Parathyroid adenoma (tissue), 2 donors: Measurements from ENCODE around the gene RALGDS.
"Not testable (repeated sequence)": the region's sequence is repeated elsewhere in the genome, so short reads cannot be mapped to it uniquely, and the experiment has no call there.

Source experiments
- H2AFZ ChIP-seq: fragments of 300-600 bp; sonication (generic); one replicate; pipeline ENCODE4 v1.7.0; 2017; ENCODE audit warnings: antibody characterized with exemption, mild to moderate bottlenecking
- H3K27ac ChIP-seq: fragments of 300-600 bp; sonication (generic); one replicate; pipeline ENCODE4 v1.7.0; 2017
- H3K27me3 ChIP-seq: fragments of 300-600 bp; sonication (generic); one replicate; pipeline ENCODE4 v1.7.0; 2017; ENCODE audit warnings: low read length; ENCODE audit not compliant: control insufficient read depth, insufficient read depth
- H3K36me3 ChIP-seq: fragments of 300-600 bp; sonication (generic); one replicate; pipeline ENCODE4 v1.7.0; 2017; ENCODE audit warnings: low read length; ENCODE audit not compliant: control insufficient read depth, insufficient read depth
- H3K4me1 ChIP-seq: fragments of 300-600 bp; sonication (generic); one replicate; pipeline ENCODE4 v1.7.0; 2017; ENCODE audit warnings: control low read depth
- H3K4me2 ChIP-seq: fragments of 300-600 bp; sonication (generic); one replicate; pipeline ENCODE4 v1.7.0; 2017; ENCODE audit warnings: low read length
- H3K4me3 ChIP-seq: fragments of 300-600 bp; sonication (generic); one replicate; pipeline ENCODE4 v1.7.0; 2017; ENCODE audit warnings: low read depth, low read length
- H3K79me2 ChIP-seq: fragments of 300-600 bp; sonication (generic); one replicate; pipeline ENCODE4 v1.7.0; 2017; ENCODE audit warnings: control low read depth
- H3K9ac ChIP-seq: fragments of 300-600 bp; sonication (generic); one replicate; pipeline ENCODE4 v1.7.0; 2017; ENCODE audit warnings: mild to moderate bottlenecking
- H3K9me3 ChIP-seq: fragments of 300-600 bp; sonication (generic); one replicate; pipeline ENCODE4 v1.7.0; 2017; ENCODE audit warnings: low read length; ENCODE audit not compliant: control insufficient read depth
- TF ChIP-seq, protein P1 (sequence below): fragments of 300-600 bp; sonication (generic); IDR thresholded peaks from one replicate; pipeline ENCODE4 v1.7.0; 2017; ENCODE audit warnings: antibody characterized with exemption, mild to moderate bottlenecking
- donor health status: primary hyperparathyroidism.

RALGDS gene

DNA sequence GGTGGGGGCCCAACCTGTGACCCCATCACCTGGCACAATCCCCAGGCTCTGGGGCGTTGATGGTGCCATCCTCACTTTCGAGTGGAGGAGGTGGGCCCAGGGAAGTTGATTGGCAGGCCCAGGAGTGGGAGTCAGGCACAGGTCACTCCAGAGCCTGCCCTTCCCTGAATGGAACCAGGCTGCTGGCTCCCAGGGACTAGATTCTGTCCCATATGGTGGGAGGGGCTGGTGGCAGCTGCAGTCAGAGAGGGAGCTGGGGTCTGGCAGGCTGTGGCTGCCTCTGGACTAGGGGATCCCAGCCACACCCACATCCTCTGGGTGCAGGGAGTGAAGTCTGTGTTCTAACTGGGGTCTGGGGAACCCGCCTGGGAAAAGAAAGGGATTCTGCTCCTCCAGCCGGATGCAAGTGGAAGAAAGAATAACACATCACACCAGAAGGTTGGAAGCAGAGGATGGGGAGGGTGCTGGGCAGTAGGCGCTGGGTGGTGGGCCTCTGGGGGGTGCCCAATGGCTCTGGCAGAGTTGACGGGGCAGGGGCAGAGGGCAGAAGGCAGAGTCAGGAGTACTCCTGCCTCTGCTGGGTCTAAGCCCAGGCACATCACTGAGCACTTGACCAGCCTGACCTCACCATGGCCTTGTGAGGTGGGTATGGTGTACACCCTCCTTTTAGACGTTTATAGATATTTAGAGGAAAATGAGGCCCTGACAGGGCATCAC lies 33.5 kb downstream of the RALGDS start:
- no peak overlapping the region for H3K4me2 ChIP-seq
- H3K36me3 ChIP-seq = no peaks in the 10 kb centered on the region
- no peak overlapping the region for H2AFZ ChIP-seq
- no peaks in the 10 kb centered on the region for H3K79me2 ChIP-seq
- no peak overlapping the region for H3K9ac ChIP-seq
- no peaks in the 10 kb centered on the region for H3K27me3 ChIP-seq
- no peaks in the 10 kb centered on the region for H3K4me1 ChIP-seq
- no peaks in the 10 kb centered on the region for H3K9me3 ChIP-seq
- H3K27ac ChIP-seq = no peak overlapping the region
- no peak overlapping the region for H3K4me3 ChIP-seq
- TF ChIP-seq, protein P1, sequence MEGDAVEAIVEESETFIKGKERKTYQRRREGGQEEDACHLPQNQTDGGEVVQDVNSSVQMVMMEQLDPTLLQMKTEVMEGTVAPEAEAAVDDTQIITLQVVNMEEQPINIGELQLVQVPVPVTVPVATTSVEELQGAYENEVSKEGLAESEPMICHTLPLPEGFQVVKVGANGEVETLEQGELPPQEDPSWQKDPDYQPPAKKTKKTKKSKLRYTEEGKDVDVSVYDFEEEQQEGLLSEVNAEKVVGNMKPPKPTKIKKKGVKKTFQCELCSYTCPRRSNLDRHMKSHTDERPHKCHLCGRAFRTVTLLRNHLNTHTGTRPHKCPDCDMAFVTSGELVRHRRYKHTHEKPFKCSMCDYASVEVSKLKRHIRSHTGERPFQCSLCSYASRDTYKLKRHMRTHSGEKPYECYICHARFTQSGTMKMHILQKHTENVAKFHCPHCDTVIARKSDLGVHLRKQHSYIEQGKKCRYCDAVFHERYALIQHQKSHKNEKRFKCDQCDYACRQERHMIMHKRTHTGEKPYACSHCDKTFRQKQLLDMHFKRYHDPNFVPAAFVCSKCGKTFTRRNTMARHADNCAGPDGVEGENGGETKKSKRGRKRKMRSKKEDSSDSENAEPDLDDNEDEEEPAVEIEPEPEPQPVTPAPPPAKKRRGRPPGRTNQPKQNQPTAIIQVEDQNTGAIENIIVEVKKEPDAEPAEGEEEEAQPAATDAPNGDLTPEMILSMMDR = no peak

DNA sequence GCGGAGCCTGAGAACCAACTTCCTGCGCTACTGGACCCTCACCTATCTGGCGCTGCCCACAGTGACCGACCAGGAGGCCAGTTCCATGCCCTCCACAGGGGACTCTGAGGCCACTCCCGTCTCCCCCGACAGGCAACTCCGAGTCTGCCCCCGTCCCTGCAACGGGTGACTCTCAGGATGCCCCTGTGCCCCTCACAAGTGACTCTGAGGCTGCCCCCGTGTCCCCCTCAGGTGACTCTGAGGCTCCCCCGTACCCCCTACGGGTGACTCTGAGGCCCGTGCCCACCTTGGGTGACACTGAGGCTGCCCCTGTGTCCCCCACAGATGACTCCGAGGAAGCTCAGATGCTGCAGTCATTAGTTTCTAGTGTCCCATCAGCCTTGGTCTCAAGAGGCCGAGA lies 34.1 kb downstream of the RALGDS start:
- H3K9me3 ChIP-seq = no peaks in the 10 kb centered on the region
- TF ChIP-seq, protein P1 = no peak
- no peak overlapping the region for H3K27ac ChIP-seq
- H3K79me2 ChIP-seq = no peaks in the 10 kb centered on the region
- no peak overlapping the region for H3K9ac ChIP-seq
- no peak overlapping the region for H2AFZ ChIP-seq
- no peak overlapping the region for H3K4me2 ChIP-seq
- no peak overlapping the region for H3K4me3 ChIP-seq
- H3K4me1 ChIP-seq = no peaks in the 10 kb centered on the region
- no peaks in the 10 kb centered on the region for H3K27me3 ChIP-seq
- H3K36me3 ChIP-seq = no peaks in the 10 kb centered on the region

DNA sequence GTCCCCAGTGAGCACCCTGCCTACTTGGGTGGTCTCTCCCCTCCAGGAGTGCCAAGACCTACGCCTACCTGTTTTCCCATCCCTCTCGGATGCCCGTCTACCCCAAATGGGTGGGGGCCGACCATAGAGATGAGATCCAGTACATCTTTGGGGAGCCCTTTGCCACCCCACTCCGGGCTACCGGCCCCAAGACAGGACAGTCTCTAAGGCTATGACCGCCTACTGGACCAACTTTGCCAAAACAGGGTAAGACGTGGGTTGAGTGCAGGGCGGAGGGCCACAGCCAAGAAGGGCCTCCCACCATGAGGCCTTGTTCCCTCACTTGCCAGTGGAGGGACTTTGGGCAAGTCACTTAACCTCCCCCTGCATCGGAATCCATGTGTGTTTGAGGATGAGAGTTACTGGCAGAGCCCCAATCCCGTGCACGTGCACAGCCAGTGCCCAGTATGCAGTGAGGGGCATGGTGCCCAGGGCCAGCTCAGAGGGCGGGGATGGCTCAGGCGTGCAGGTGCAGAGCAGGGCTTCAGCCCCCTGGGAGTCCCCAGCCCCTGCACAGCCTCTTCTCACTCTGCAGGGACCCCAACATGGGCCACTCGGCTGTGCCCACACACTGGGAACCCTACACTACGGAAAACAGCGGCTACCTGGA lies 34.7 kb downstream of the RALGDS start:
- H3K36me3 ChIP-seq, H3K4me1 ChIP-seq, H2AFZ ChIP-seq, H3K9ac ChIP-seq, H3K9me3 ChIP-seq, H3K79me2 ChIP-seq, H3K4me2 ChIP-seq, H3K4me3 ChIP-seq, H3K27me3 ChIP-seq, H3K27ac ChIP-seq: not testable (repeated sequence)

DNA sequence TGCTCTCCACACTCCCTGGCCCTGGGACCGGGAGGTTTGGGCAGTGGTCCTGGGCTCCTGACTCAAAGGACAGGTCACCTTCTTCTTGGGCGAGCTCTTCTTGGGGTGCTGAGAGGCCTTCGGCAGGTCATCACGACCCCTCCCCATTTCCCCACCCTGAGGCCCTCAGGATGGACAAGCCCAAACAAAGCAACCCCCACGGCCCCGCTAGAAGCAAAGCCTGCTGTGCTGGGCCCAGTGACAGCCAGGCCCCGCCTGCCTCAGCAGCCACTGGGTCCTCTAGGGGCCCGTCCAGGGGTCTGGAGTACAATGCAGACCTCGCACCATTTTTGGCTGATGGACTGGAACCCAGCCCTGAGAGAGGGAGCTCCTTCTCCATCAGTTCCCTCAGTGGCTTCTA lies 37.4 kb downstream of the RALGDS start:
- not testable (repeated sequence) for H3K79me2 ChIP-seq, H3K9me3 ChIP-seq, H3K4me1 ChIP-seq, H3K9ac ChIP-seq, H2AFZ ChIP-seq, H3K27me3 ChIP-seq, H3K27ac ChIP-seq, H3K4me3 ChIP-seq, H3K36me3 ChIP-seq, H3K4me2 ChIP-seq

DNA sequence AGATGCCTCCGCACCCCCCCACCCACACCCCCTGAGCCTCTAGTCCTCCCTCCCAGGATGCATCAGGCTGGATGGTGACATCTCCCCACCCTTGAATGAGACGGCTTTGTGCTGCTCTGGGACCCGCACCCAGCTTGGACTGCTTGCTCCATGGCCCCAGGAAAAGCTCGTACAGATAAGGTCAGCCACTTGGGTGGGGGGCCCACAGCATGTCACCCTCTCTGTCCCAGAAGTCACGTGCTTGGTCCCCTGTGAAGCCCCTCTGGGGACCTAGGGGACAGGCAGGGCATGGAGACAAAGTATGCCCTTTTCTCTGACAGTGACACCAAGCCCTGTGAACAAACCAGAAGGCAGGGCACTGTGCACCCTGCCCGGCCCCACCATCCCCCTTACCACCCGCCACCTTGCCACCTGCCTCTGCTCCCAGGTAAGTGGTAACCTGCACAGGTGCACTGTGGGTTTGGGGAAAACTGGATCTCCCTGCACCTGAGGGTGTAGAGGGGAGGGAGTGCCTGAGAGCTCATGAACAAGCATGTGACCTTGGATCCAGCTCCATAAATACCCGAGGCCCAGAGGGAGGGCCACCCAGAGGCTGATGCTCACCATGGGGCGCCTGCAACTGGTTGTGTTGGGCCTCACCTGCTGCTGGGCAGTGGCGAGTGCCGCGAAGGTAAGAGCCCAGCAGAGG lies 38.9 kb downstream of the RALGDS start:
- H3K36me3 ChIP-seq, H3K9me3 ChIP-seq, H3K4me2 ChIP-seq, H2AFZ ChIP-seq, H3K79me2 ChIP-seq, H3K4me1 ChIP-seq, H3K27ac ChIP-seq, H3K9ac ChIP-seq, H3K27me3 ChIP-seq, H3K4me3 ChIP-seq: not testable (repeated sequence)

DNA sequence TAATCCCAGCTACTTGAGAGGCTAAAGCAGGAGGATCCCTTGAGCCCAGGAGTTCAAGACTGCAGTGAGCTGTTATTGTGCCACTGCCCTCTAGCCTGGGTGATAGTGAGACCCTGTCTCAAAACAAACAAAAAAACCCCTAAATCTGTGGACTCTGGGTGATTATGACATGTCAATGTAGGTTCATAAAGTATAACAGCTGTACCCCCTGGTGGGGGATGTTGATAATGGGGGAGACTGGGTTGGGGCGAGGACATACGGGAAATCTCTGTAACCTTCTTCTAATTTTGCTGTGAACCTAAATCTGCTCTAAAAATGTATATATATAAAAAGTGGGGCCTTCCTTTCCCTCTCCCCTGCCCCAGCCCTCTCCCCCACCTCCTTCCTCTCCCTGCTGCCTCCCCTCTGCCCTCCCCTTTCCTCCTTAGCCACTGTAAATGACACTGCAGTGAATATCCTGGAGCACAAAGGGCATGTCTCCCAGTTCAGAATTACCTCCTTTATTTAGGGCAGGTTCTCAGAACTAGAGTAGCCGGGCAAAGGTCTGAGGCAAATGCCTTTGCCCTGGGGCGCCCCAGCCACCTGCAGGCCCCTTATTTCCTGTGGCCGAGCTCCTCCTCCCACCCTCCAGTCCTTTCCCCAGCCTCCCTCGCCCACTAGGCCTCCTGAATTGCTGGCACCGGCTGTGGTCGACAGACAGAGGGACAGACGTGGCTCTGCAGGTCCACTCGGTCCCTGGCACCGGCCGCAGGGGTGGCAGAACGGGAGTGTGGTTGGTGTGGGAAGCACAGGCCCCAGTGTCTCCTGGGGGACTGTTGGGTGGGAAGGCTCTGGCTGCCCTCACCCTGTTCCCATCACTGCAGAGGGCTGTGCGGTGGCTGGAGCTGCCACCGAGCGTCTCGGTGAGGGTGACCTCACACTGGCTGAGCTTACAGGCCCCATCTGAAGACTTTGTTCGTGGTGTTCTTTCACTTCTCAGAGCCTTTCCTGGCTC lies 40.0 kb downstream of the RALGDS start:
- H3K79me2 ChIP-seq, H3K9ac ChIP-seq, H3K4me2 ChIP-seq, H3K27ac ChIP-seq, H3K36me3 ChIP-seq, H3K4me3 ChIP-seq, H3K27me3 ChIP-seq, H3K9me3 ChIP-seq, H3K4me1 ChIP-seq, H2AFZ ChIP-seq: not testable (repeated sequence)
